Neuronal stem cell (in vitro differentiated cells): ENCODE data around the gene BMP5.

ENCODE experiments used
- DNase-seq: peaks from one replicate; pipeline ENCODE4 v3.0.0-alpha.2; 2013; ENCODE audit warnings: low spot score
- H2AFZ ChIP-seq: one replicate; pipeline ENCODE4 v1.6.1; 2013; ENCODE audit warnings: mild to moderate bottlenecking, low read length, inconsistent platforms
- H2AK5ac ChIP-seq: 2 replicates; pipeline ENCODE4 v1.6.1; 2013; ENCODE audit warnings: low read depth, mild to moderate bottlenecking, inconsistent platforms, low read length, moderate library complexity, mixed read lengths
- H2BK120ac ChIP-seq: 2 replicates; pipeline ENCODE4 v1.6.1; 2013; ENCODE audit warnings: low read depth, mild to moderate bottlenecking, inconsistent platforms, low read length, moderate library complexity, mixed read lengths
- H2BK12ac ChIP-seq: one replicate; pipeline ENCODE4 v1.6.1; 2013; ENCODE audit warnings: low read length, inconsistent platforms
- H2BK15ac ChIP-seq: 2 replicates; pipeline ENCODE4 v1.6.1; 2013; ENCODE audit warnings: mild to moderate bottlenecking, low read length, inconsistent platforms, mixed read lengths
- H2BK5ac ChIP-seq: one replicate; pipeline ENCODE4 v1.6.1; 2013; ENCODE audit warnings: inconsistent platforms, mild to moderate bottlenecking, low read length, moderate library complexity
- H3K14ac ChIP-seq: one replicate; pipeline ENCODE4 v1.6.1; 2013; ENCODE audit warnings: low read length, inconsistent platforms
- H3K18ac ChIP-seq: 2 replicates; pipeline ENCODE4 v1.6.1; 2013; ENCODE audit warnings: low read length, inconsistent platforms
- H3K23ac ChIP-seq: 2 replicates; pipeline ENCODE4 v1.6.1; 2013; ENCODE audit warnings: low read depth, mild to moderate bottlenecking, mixed read lengths, low read length, inconsistent platforms; ENCODE audit not compliant: poor library complexity
- H3K27ac ChIP-seq: replicated peaks from 3 replicates; pipeline ENCODE4 v1.5.1; 2013; ENCODE audit warnings: low read length, inconsistent platforms
- H3K27me3 ChIP-seq, 3 experiments: 2 replicates each; pipeline ENCODE4 v1.6.1; 2013; ENCODE audit warnings: low read length in 3 of 3, mild to moderate bottlenecking in 2 of 3, inconsistent platforms in 1 of 3, low read depth in 1 of 3, mixed read lengths in 1 of 3, moderate library complexity in 1 of 3; ENCODE audit not compliant: control insufficient read depth in 3 of 3, insufficient read depth in 3 of 3
- H3K36me3 ChIP-seq, 2 donors: replicated peaks in 1 of 2; 2 replicates each; pipeline ENCODE4 v1.6.1; 2013; ENCODE audit warnings: low read length in 2 of 2; ENCODE audit not compliant: control insufficient read depth in 2 of 2, insufficient read depth in 2 of 2
- H3K4ac ChIP-seq: 2 replicates; pipeline ENCODE4 v1.6.1; 2013; ENCODE audit warnings: inconsistent platforms, mild to moderate bottlenecking, low read length, moderate library complexity
- H3K4me1 ChIP-seq, 2 donors: 1 replicate in 1 of 2; 2 replicates in 1 of 2; pipeline ENCODE4 v1.6.1; 2013; ENCODE audit warnings: low read length in 2 of 2, low read depth in 1 of 2; ENCODE audit not compliant: control insufficient read depth in 2 of 2, insufficient read depth in 1 of 2
- H3K4me2 ChIP-seq: one replicate; pipeline ENCODE4 v1.6.1; 2013; ENCODE audit warnings: mild to moderate bottlenecking, low read length, inconsistent platforms; ENCODE audit not compliant: insufficient read depth, poor library complexity, severe bottlenecking
- H3K4me3 ChIP-seq, 2 donors: 2 replicates each; pipeline ENCODE4 v1.5.1; 2013; ENCODE audit warnings: low read length in 2 of 2, mild to moderate bottlenecking in 2 of 2, inconsistent platforms in 1 of 2, moderate library complexity in 1 of 2
- H3K79me1 ChIP-seq: one replicate; pipeline ENCODE4 v1.6.1; 2013; ENCODE audit warnings: low read depth, mild to moderate bottlenecking, inconsistent platforms, low read length, moderate library complexity
- H3K9ac ChIP-seq: one replicate; pipeline ENCODE4 v1.6.1; 2013; ENCODE audit warnings: mild to moderate bottlenecking, low read depth, low read length, inconsistent platforms; ENCODE audit not compliant: poor library complexity
- H3K9me3 ChIP-seq, 2 donors: replicated peaks in 1 of 2; 2 replicates each; pipeline versions ENCODE3 to v1.6.1; 2013; ENCODE audit warnings: low read length in 2 of 2, mild to moderate bottlenecking in 2 of 2, inconsistent platforms in 1 of 2, low read depth in 1 of 2, mixed read lengths in 1 of 2, moderate library complexity in 1 of 2; ENCODE audit not compliant: control insufficient read depth in 2 of 2, insufficient read depth in 1 of 2
- H4K8ac ChIP-seq: one replicate; pipeline ENCODE4 v1.6.1; 2013; ENCODE audit warnings: low read depth, mild to moderate bottlenecking, inconsistent platforms, low read length, moderate library complexity
- H4K91ac ChIP-seq: one replicate; pipeline ENCODE4 v1.6.1; 2013; ENCODE audit warnings: low read length, low read depth, mild to moderate bottlenecking, inconsistent platforms; ENCODE audit not compliant: poor library complexity
- WGBS, 2 donors: extraction: QIAGEN DNeasy Blood & Tissue Kit; methylation state at CpG; one replicate each; pipeline ENCODE4 v1.1.7; 2013; ENCODE audit warnings: missing lambda C conversion rate in 2 of 2, mixed read lengths in 1 of 2; ENCODE audit not compliant: insufficient read length in 2 of 2, insufficient replicate concordance in 1 of 2; ENCODE audit errors: extremely low coverage in 2 of 2; 5-methylcytosine and 5-hydroxymethylcytosine counted together

The BMP5 gene

DNA sequence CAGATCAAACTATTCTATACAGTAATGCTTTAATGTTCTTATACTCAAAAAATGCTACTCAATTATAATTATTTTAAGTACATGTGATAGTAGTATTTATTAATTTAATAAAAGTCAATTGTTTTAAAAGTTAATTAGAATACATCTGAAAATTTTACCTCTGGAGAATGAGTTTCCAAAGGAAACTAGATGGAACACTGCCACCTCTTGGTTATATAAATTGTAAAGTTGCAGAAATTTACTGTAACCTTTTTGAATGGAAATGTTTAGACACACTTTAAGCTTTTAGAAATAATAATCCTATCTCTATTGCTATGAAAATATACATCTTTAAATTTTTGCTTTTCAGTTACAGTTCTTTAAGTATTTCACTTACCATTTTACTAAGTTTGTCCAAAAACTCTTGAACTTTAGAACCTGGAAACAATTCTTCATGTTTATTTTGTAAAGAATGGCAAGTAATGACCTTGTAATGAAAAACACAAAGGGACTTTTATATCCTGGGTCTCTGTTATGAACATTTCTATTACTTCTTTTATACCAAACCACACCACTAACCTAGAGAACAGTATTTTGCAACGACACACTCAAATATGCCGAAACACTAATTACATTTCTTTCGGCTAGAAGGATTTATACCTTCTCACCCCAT is 10.9 kb upstream of the BMP5 start:
- Histone ChIP-seq H3K4ac (no peak overlapping the region), H3K14ac (no peak overlapping the region), H2AK5ac (no peak overlapping the region), H3K9ac (no peak overlapping the region), H4K91ac (no peak overlapping the region), H3K9me3 (no peaks in the 10 kb centered on the region), H3K23ac (no peak overlapping the region), H3K4me2 (no peak overlapping the region), H2BK15ac (no peak overlapping the region), H3K36me3 (no peaks in the 10 kb centered on the region), H3K79me1 (no peaks in the 10 kb centered on the region), H2BK5ac (no peak overlapping the region), H3K4me3 (no peak overlapping the region), H4K8ac (no peak overlapping the region), H3K27ac (no peak overlapping the region), H2AFZ (no peak overlapping the region), H2BK12ac (no peak overlapping the region), H3K4me1 (peaks cover 0 to 2% of the 10 kb centered on the region in 2 donors), H2BK120ac (no peak overlapping the region), H3K27me3 (no peaks in the 10 kb centered on the region), H3K18ac (no peak overlapping the region)
- WGBS, 2 donors: no CpG with 5 or more reads among the region's 3 CpGs
- DNase-seq: no peak

GRCh38 chr6:55882718-55883569 is 7.6 kb upstream of the BMP5 start:
- no CpG with 5 or more reads among the region's 1 CpG for WGBS, 2 donors
- no peak overlapping the region for H3K23ac ChIP-seq
- H2BK12ac ChIP-seq: no peak overlapping the region
- no peak overlapping the region for H4K91ac ChIP-seq
- no peak overlapping the region for H2BK15ac ChIP-seq
- H3K4me3 ChIP-seq: no peak overlapping the region
- peak overlapping the region; percentile 3 for H2AFZ ChIP-seq
- H3K4me1 ChIP-seq: peaks cover 0 to 2% of the 10 kb centered on the region in 2 donors
- H2BK5ac ChIP-seq: no peak overlapping the region
- H3K9ac ChIP-seq: no peak overlapping the region
- no peak overlapping the region for H3K27ac ChIP-seq
- H3K4me2 ChIP-seq: no peak overlapping the region
- no peak overlapping the region for H3K14ac ChIP-seq
- no peaks in the 10 kb centered on the region for H3K9me3 ChIP-seq
- H3K18ac ChIP-seq: no peak overlapping the region
- no peaks in the 10 kb centered on the region for H3K36me3 ChIP-seq
- H3K4ac ChIP-seq: no peak overlapping the region
- no peak overlapping the region for H2AK5ac ChIP-seq
- no peak overlapping the region for H2BK120ac ChIP-seq
- DNase-seq: no peak
- H3K27me3 ChIP-seq: no peaks in the 10 kb centered on the region
- H3K79me1 ChIP-seq: no peaks in the 10 kb centered on the region
- H4K8ac ChIP-seq: no peak overlapping the region

DNA sequence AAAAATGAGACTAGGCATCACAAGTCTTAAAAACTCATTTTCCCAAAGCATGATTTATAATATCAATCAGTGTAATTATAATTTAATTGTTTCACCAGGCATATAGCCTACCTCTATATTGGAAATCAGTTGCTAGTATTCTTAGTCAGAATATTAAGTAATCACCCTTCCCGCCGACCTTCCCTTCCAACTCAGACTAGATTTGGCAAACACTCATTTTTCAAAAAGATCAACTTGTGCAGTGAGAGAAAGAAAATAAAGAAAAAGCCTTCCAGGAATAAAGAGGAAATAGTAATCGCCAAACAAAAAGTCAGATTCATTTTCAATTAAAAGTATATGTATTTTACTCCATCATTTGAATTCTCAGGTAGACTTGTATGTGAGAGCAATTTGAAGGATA is 1.9 kb upstream of the BMP5 start:
- no peak overlapping the region for H4K91ac ChIP-seq
- no peak overlapping the region for H2BK12ac ChIP-seq
- H2BK120ac ChIP-seq: no peak overlapping the region
- H3K4me3 ChIP-seq: no peak overlapping the region
- H3K9ac ChIP-seq: no peak overlapping the region
- no peaks in the 10 kb centered on the region for H3K27me3 ChIP-seq
- no peak overlapping the region for H2BK15ac ChIP-seq
- no peak overlapping the region for H4K8ac ChIP-seq
- H2AFZ ChIP-seq: no peak overlapping the region
- peaks cover 0 to 5% of the 10 kb centered on the region in 2 donors for H3K4me1 ChIP-seq
- H3K27ac ChIP-seq: no peak overlapping the region
- no peak overlapping the region for H2BK5ac ChIP-seq
- no peak for DNase-seq
- H3K14ac ChIP-seq: no peak overlapping the region
- H2AK5ac ChIP-seq: no peak overlapping the region
- no peak overlapping the region for H3K4ac ChIP-seq
- H3K79me1 ChIP-seq: no peaks in the 10 kb centered on the region
- no peak overlapping the region for H3K23ac ChIP-seq
- no peaks in the 10 kb centered on the region for H3K9me3 ChIP-seq
- H3K18ac ChIP-seq: no peak overlapping the region
- H3K4me2 ChIP-seq: no peak overlapping the region
- H3K36me3 ChIP-seq: no peaks in the 10 kb centered on the region
- no CpG with 5 or more reads among the region's 3 CpGs for WGBS, 2 donors

DNA sequence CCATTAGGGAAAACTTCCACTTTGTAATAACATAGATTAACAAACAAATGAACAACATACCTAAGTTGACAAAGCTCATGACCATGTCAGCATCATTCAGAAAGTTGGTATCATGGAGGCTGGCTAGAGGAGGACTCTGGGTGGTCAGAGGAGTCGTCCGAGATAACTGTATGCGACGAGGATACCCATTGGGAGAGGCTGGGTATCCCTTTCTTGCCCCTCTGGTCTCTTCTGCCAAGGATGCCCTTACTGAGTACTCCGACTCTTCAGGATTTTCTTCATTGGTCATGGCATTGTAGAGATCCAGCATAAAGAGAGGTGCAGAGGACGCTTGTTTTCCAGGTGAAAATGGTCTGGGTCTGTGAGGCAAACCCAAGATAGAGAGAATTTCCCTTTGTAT is 1.1 kb downstream of the BMP5 start:
- H2BK12ac ChIP-seq: no peak overlapping the region
- H3K79me1 ChIP-seq: no peaks in the 10 kb centered on the region
- no peaks in the 10 kb centered on the region for H3K9me3 ChIP-seq
- DNase-seq: no peak
- H2BK120ac ChIP-seq: no peak overlapping the region
- H3K4me3 ChIP-seq: peak overlapping the region in 1 of 2 donors; percentile 58
- H2BK5ac ChIP-seq: no peak overlapping the region
- peaks cover 0 to 14% of the 10 kb centered on the region in 2 donors for H3K4me1 ChIP-seq
- no peak overlapping the region for H4K8ac ChIP-seq
- no peak overlapping the region for H3K23ac ChIP-seq
- WGBS, 2 donors: no CpG with 5 or more reads among the region's 6 CpGs
- H2BK15ac ChIP-seq: no peak overlapping the region
- no peak overlapping the region for H3K4ac ChIP-seq
- H3K4me2 ChIP-seq: no peak overlapping the region
- H4K91ac ChIP-seq: no peak overlapping the region
- H3K27ac ChIP-seq: no peak overlapping the region
- no peaks in the 10 kb centered on the region for H3K36me3 ChIP-seq
- H2AFZ ChIP-seq: peak overlapping the region; percentile 80
- H3K27me3 ChIP-seq: no peaks in the 10 kb centered on the region
- no peak overlapping the region for H3K18ac ChIP-seq
- H3K9ac ChIP-seq: no peak overlapping the region
- H3K14ac ChIP-seq: no peak overlapping the region
- H2AK5ac ChIP-seq: no peak overlapping the region
